ENCODE measurements around the gene TGFBR3L. TPM values are rescaled to one million over a fixed set of nuclear protein-coding genes. Genes with fewer than 3 reads are reported as not detected.

Gene TGFBR3L
- total RNA-seq (1 to 10 TPM in 3 of 5 donors, under 1 TPM in 2; 0.76 to 4.5 (median 1.3) TPM), total RNA-seq (0.05 to 1.7 (median 0.48) reads per million in 29 experiments)
- 0.41 TPM for total RNA-seq (2013)

GRCh38 chr19:7914598-7915045 is at the start of gene TGFBR3L:
Gene TGFBR3L (plus strand): TSS chr19:7914830.
- H3K27ac Mint-ChIP-seq: peak within 1 kb of the TSS in 1 of 2 donors; percentile 27
- H3K36me3 Mint-ChIP-seq: peaks cover 21% of the 10 kb centered on the region
- POLR2A ChIA-PET: no interaction called here
- H3K4me1 Mint-ChIP-seq: peaks cover 9 to 24% (median 20%) of the 10 kb centered on the region in 3 donors
- Histone ChIP-seq H3K27me3 (replicated peaks in 1 of 2; ENCODE audit: control insufficient read depth in 2 of 2, extremely low read depth in 1 of 2, insufficient read depth in 2 of 2, low read length in 1 of 2) (peaks cover 3 to 51% of the 10 kb centered on the region in 2 experiments), H3K27ac (ENCODE audit: low read length) (no peak within 1 kb of the TSS), H3K36me3 (ENCODE audit: control insufficient read depth in 2 of 2, extremely low read depth in 1 of 2, insufficient read depth in 1 of 2, low read length in 1 of 2) (peaks cover 14 to 30% of the 10 kb centered on the region in 2 donors), H3K9me3 (no peaks in the 10 kb centered on the region), H3K4me1 (ENCODE audit: control insufficient read depth in 1 of 2, extremely low read depth in 1 of 2, insufficient read depth in 2 of 2, low read length in 2 of 2) (peaks cover 7 to 41% of the 10 kb centered on the region in 2 experiments), H3K4me3 (ENCODE audit: control insufficient read depth in 1 of 2, extremely low read depth in 1 of 2, low read length in 1 of 2) (peak within 1 kb of the TSS in 1 of 2 donors; percentile 38)
- H3K4me3 Mint-ChIP-seq: peak within 1 kb of the TSS; percentile 43 to 72 (median 58)
- 92% methylated on average over 4 of the region's 12 CpGs for WGBS (ENCODE audit: insufficient coverage)
- H3K9me3 Mint-ChIP-seq: no peaks in the 10 kb centered on the region
- DNase-seq (no peak), ATAC-seq (replicated peaks in 1 of 4) (no peak)
- CTCF ChIA-PET: no interaction called here
- peaks cover 7 to 33% of the 10 kb centered on the region in 2 donors for H3K27me3 Mint-ChIP-seq

GRCh38 chr19:7865262-7865911 is 49.2 kb upstream of the TGFBR3L start:
- ATAC-seq (replicated peaks in 1 of 4): no peak
- 23% methylated on average over 10 of the region's 10 CpGs for WGBS (ENCODE audit: insufficient coverage)
- no peaks in the 10 kb centered on the region for H3K9me3 Mint-ChIP-seq
- peak in 1 of 35 experiments; percentile 44 for DNase-seq
- H3K27ac ChIP-seq (ENCODE audit: low read length): no peak overlapping the region
- no peaks in the 10 kb centered on the region for H3K36me3 Mint-ChIP-seq
- peaks cover 0 to 73% of the 10 kb centered on the region in 2 experiments for H3K27me3 ChIP-seq (replicated peaks in 1 of 2; ENCODE audit: control insufficient read depth in 2 of 2, extremely low read depth in 1 of 2, insufficient read depth in 2 of 2, low read length in 1 of 2)
- ChIA-PET POLR2A (interaction anchor here in 1 of 2 donors (0.7 kb wide), 1 partner anchor 10 kb away, joined by 4 read pairs; no protein-coding TSS in a partner anchor), CTCF (no interaction called here)
- H3K27ac Mint-ChIP-seq: peak overlapping the region in 1 of 2 donors; percentile 81
- peaks cover 18 to 40% (median 23%) of the 10 kb centered on the region in 3 donors for H3K4me1 Mint-ChIP-seq
- H3K4me3 ChIP-seq (ENCODE audit: control insufficient read depth in 1 of 2, extremely low read depth in 1 of 2, low read length in 1 of 2): no peak overlapping the region
- no peaks in the 10 kb centered on the region for H3K9me3 ChIP-seq
- peaks cover 7 to 53% of the 10 kb centered on the region in 2 experiments for H3K4me1 ChIP-seq (ENCODE audit: control insufficient read depth in 1 of 2, extremely low read depth in 1 of 2, insufficient read depth in 2 of 2, low read length in 2 of 2)
- H3K27me3 Mint-ChIP-seq: peaks cover 5 to 19% of the 10 kb centered on the region in 2 donors
- H3K36me3 ChIP-seq (ENCODE audit: control insufficient read depth in 2 of 2, extremely low read depth in 1 of 2, insufficient read depth in 1 of 2, low read length in 1 of 2): peaks cover 0 to 5% of the 10 kb centered on the region in 2 donors
- H3K4me3 Mint-ChIP-seq: peak overlapping the region in 1 of 3 donors; percentile 64

- Mint-ChIP-seq H3K27ac (no peak overlapping the region), H3K4me3 (no peak overlapping the region), H3K9me3 (no peaks in the 10 kb centered on the region), H3K27me3 (peaks cover 8 to 14% of the 10 kb centered on the region in 2 donors), H3K36me3 (no peaks in the 10 kb centered on the region), H3K4me1 (peaks cover 24 to 40% (median 30%) of the 10 kb centered on the region in 3 donors)
- DNase-seq: no peak
- Histone ChIP-seq H3K27me3 (replicated peaks in 1 of 2; ENCODE audit: control insufficient read depth in 2 of 2, extremely low read depth in 1 of 2, insufficient read depth in 2 of 2, low read length in 1 of 2) (peaks cover 0 to 69% of the 10 kb centered on the region in 2 experiments), H3K4me3 (ENCODE audit: control insufficient read depth in 1 of 2, extremely low read depth in 1 of 2, low read length in 1 of 2) (no peak overlapping the region), H3K27ac (ENCODE audit: low read length) (no peak overlapping the region), H3K9me3 (no peaks in the 10 kb centered on the region), H3K4me1 (ENCODE audit: control insufficient read depth in 1 of 2, extremely low read depth in 1 of 2, insufficient read depth in 2 of 2, low read length in 2 of 2) (peaks cover 4 to 58% of the 10 kb centered on the region in 2 experiments), H3K36me3 (ENCODE audit: control insufficient read depth in 2 of 2, extremely low read depth in 1 of 2, insufficient read depth in 1 of 2, low read length in 1 of 2) (no peaks in the 10 kb centered on the region)
- WGBS (ENCODE audit: insufficient coverage): 86% methylated on average over 10 of the region's 12 CpGs
- ATAC-seq (replicated peaks in 1 of 4): no peak
- ChIA-PET CTCF (no interaction called here), POLR2A (no interaction called here)
These were observed 48.1 kb upstream of the TGFBR3L start for GRCh38 chr19:7866399-7867091.

- no peaks in the 10 kb centered on the region for H3K9me3 Mint-ChIP-seq
- H3K27me3 ChIP-seq (replicated peaks in 1 of 2; ENCODE audit: control insufficient read depth in 2 of 2, extremely low read depth in 1 of 2, insufficient read depth in 2 of 2, low read length in 1 of 2): peaks cover 0 to 69% of the 10 kb centered on the region in 2 experiments
- no peak for ATAC-seq (replicated peaks in 1 of 4)
- no peak for DNase-seq
- POLR2A ChIA-PET: no interaction called here
- peak overlapping the region in 1 of 3 donors; percentile 80 for H3K4me3 Mint-ChIP-seq
- peaks cover 29 to 43% (median 37%) of the 10 kb centered on the region in 3 donors for H3K4me1 Mint-ChIP-seq
- no peak overlapping the region for H3K27ac ChIP-seq (ENCODE audit: low read length)
- no peaks in the 10 kb centered on the region for H3K9me3 ChIP-seq
- WGBS (ENCODE audit: insufficient coverage): 92% methylated on average over 6 of the region's 9 CpGs
- H3K27ac Mint-ChIP-seq: no peak overlapping the region
- H3K36me3 ChIP-seq (ENCODE audit: control insufficient read depth in 2 of 2, extremely low read depth in 1 of 2, insufficient read depth in 1 of 2, low read length in 1 of 2): no peaks in the 10 kb centered on the region
- H3K27me3 Mint-ChIP-seq: peaks cover 14 to 16% of the 10 kb centered on the region in 2 donors
- CTCF ChIA-PET: no interaction called here
- no peak overlapping the region for H3K4me3 ChIP-seq (ENCODE audit: control insufficient read depth in 1 of 2, extremely low read depth in 1 of 2, low read length in 1 of 2)
- peaks cover 3 to 58% of the 10 kb centered on the region in 2 experiments for H3K4me1 ChIP-seq (ENCODE audit: control insufficient read depth in 1 of 2, extremely low read depth in 1 of 2, insufficient read depth in 2 of 2, low read length in 2 of 2)
- no peaks in the 10 kb centered on the region for H3K36me3 Mint-ChIP-seq
These were observed 47.4 kb upstream of the TGFBR3L start for GRCh38 chr19:7867092-7867844.

- H3K27ac Mint-ChIP-seq: no peak overlapping the region
- DNase-seq (peak in 1 of 35 experiments; percentile 18), ATAC-seq (replicated peaks in 1 of 4) (no peak)
- H3K27ac ChIP-seq (ENCODE audit: low read length): peak overlapping the region; percentile 76
- H3K4me3 Mint-ChIP-seq: peak overlapping the region; percentile 75 to 80 (median 76)
- no peaks in the 10 kb centered on the region for H3K9me3 ChIP-seq
- H3K36me3 Mint-ChIP-seq: no peaks in the 10 kb centered on the region
- H3K9me3 Mint-ChIP-seq: no peaks in the 10 kb centered on the region
- peaks cover 0 to 75% of the 10 kb centered on the region in 2 experiments for H3K27me3 ChIP-seq (replicated peaks in 1 of 2; ENCODE audit: control insufficient read depth in 2 of 2, extremely low read depth in 1 of 2, insufficient read depth in 2 of 2, low read length in 1 of 2)
- 13% methylated on average over 20 of the region's 21 CpGs for WGBS (ENCODE audit: insufficient coverage)
- no peaks in the 10 kb centered on the region for H3K36me3 ChIP-seq (ENCODE audit: control insufficient read depth in 2 of 2, extremely low read depth in 1 of 2, insufficient read depth in 1 of 2, low read length in 1 of 2)
- ChIA-PET POLR2A (interaction anchor here in 1 of 2 donors (0.5 kb wide), 1 partner anchor 52 kb away, joined by 5 read pairs; the partner anchor contains the start of gene SNAPC2), CTCF (interaction anchor here (1.0 to 1.9 kb wide), 5 partner anchors 9 to 300 kb away, joined by 3 to 32 read pairs (median 6); partner anchors contain the start of genes SNAPC2 (in 1 of the 2), TIMM44 (in 1 of the 2) and TRAPPC5 (in 1 of the 2))
- H3K4me3 ChIP-seq (ENCODE audit: control insufficient read depth in 1 of 2, extremely low read depth in 1 of 2, low read length in 1 of 2): peak overlapping the region; percentile 52 to 59
- peaks cover 17 to 22% of the 10 kb centered on the region in 2 donors for H3K27me3 Mint-ChIP-seq
- H3K4me1 Mint-ChIP-seq: peaks cover 33 to 48% (median 37%) of the 10 kb centered on the region in 3 donors
- H3K4me1 ChIP-seq (ENCODE audit: control insufficient read depth in 1 of 2, extremely low read depth in 1 of 2, insufficient read depth in 2 of 2, low read length in 2 of 2): peaks cover 3 to 61% of the 10 kb centered on the region in 2 experiments
These were observed 46.3 kb upstream of the TGFBR3L start for GRCh38 chr19:7868326-7868670.
